Thymus (tissue), 14 donors: Measurements from ENCODE around the gene FITM2. TPM values are rescaled to one million over a fixed set of nuclear protein-coding genes. Genes with fewer than 3 reads are reported as not detected.
A peak's percentile ranks its signal among the peaks of the same experiment; 100 is the strongest.

Experiments
- DNase-seq, 9 donors: peaks; one replicate each; pipeline ENCODE4 v3.0.0-alpha.2; 2013; ENCODE audit warnings: low spot score in 9 of 9, low read depth in 6 of 9, missing footprints in 1 of 9
- H3K27ac ChIP-seq, 2 donors: one replicate each; pipeline ENCODE4 v1.5.1; 2013; ENCODE audit warnings: control low read depth in 1 of 2, low read depth in 1 of 2, low read length in 1 of 2, mild to moderate bottlenecking in 1 of 2, moderate library complexity in 1 of 2
- H3K27me3 ChIP-seq, 2 donors: one replicate each; pipeline ENCODE4 v1.5.1; 2013; ENCODE audit warnings: low read length in 1 of 2; ENCODE audit not compliant: control insufficient read depth in 2 of 2, insufficient read depth in 1 of 2
- H3K36me3 ChIP-seq, 2 donors: one replicate each; pipeline ENCODE4 v1.5.1; 2013; ENCODE audit warnings: low read length in 1 of 2, mild to moderate bottlenecking in 1 of 2, moderate library complexity in 1 of 2; ENCODE audit not compliant: control insufficient read depth in 2 of 2, insufficient read depth in 2 of 2
- H3K4me1 ChIP-seq, 2 donors: one replicate each; pipeline ENCODE4 v1.5.1; 2013; ENCODE audit warnings: low read length in 2 of 2; ENCODE audit not compliant: control insufficient read depth in 2 of 2, insufficient read depth in 2 of 2
- H3K4me3 ChIP-seq, 2 donors: one replicate each; pipeline ENCODE4 v1.5.1; 2013; ENCODE audit warnings: low read length in 2 of 2, control low read depth in 1 of 2, mild to moderate bottlenecking in 1 of 2
- H3K9me3 ChIP-seq, 2 donors: one replicate each; pipeline ENCODE4 v1.5.1; 2013; ENCODE audit warnings: low read length in 1 of 2, mild to moderate bottlenecking in 1 of 2; ENCODE audit not compliant: control insufficient read depth in 2 of 2, insufficient read depth in 1 of 2
- WGBS: extraction: QIAGEN DNeasy Blood & Tissue Kit; methylation state at CpG from one replicate; pipeline ENCODE4 v1.1.7; 2013; 5-methylcytosine and 5-hydroxymethylcytosine counted together
- long read RNA-seq, 10 donors: transcript quantifications; one replicate each; lab custom pipeline, GENCODE V29; 2026
- polyA plus RNA-seq: library from polyadenylated mRNA; stranded (reverse); fragments of 200-250 nt; gene quantifications from one replicate; pipeline ENCODE4 v1.2.3, GENCODE V29; 2013
- total RNA-seq: library from RNA; stranded (reverse); fragments of 120-200 nt; gene quantifications from one replicate; pipeline ENCODE4 v1.2.4, GENCODE V29; 2013
- donor health status: healthy.

FITM2 gene, protein sequence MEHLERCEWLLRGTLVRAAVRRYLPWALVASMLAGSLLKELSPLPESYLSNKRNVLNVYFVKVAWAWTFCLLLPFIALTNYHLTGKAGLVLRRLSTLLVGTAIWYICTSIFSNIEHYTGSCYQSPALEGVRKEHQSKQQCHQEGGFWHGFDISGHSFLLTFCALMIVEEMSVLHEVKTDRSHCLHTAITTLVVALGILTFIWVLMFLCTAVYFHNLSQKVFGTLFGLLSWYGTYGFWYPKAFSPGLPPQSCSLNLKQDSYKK
- total RNA-seq (1.7 TPM), polyA plus RNA-seq (2.6 TPM)
- long read RNA-seq, donor 1, result 0 reads
- long read RNA-seq, donor 2, full-length matches to known transcripts, result 1 of 1 reads
- long read RNA-seq, donor 2, partial matches to known transcripts, result 0 of 1 reads
- long read RNA-seq, donor 2, other reads (novel, unspliced or antisense), result 0 of 1 reads
- long read RNA-seq, donor 3, full-length matches to known transcripts, result 1 of 1 reads
- long read RNA-seq, donor 3, partial matches to known transcripts, result 0 of 1 reads
- long read RNA-seq, donor 3, other reads (novel, unspliced or antisense), result 0 of 1 reads
- long read RNA-seq, donor 4, result 0 reads
- long read RNA-seq, donor 5, result 0 reads
- long read RNA-seq, donor 6, full-length matches to known transcripts, result 3 of 3 reads
- long read RNA-seq, donor 6, partial matches to known transcripts, result 0 of 3 reads
- long read RNA-seq, donor 6, other reads (novel, unspliced or antisense), result 0 of 3 reads
- long read RNA-seq, donor 7, full-length matches to known transcripts, result 1 of 1 reads
- long read RNA-seq, donor 7, partial matches to known transcripts, result 0 of 1 reads
- long read RNA-seq, donor 7, other reads (novel, unspliced or antisense), result 0 of 1 reads
- long read RNA-seq, donor 8, full-length matches to known transcripts, result 1 of 1 reads
- long read RNA-seq, donor 8, partial matches to known transcripts, result 0 of 1 reads
- long read RNA-seq, donor 8, other reads (novel, unspliced or antisense), result 0 of 1 reads
- long read RNA-seq, donor 9, full-length matches to known transcripts, result 1 of 1 reads
- long read RNA-seq, donor 9, partial matches to known transcripts, result 0 of 1 reads
- long read RNA-seq, donor 9, other reads (novel, unspliced or antisense), result 0 of 1 reads
- long read RNA-seq, donor 10, full-length matches to known transcripts, result 2 of 2 reads
- long read RNA-seq, donor 10, partial matches to known transcripts, result 0 of 2 reads
- long read RNA-seq, donor 10, other reads (novel, unspliced or antisense), result 0 of 2 reads

DNA sequence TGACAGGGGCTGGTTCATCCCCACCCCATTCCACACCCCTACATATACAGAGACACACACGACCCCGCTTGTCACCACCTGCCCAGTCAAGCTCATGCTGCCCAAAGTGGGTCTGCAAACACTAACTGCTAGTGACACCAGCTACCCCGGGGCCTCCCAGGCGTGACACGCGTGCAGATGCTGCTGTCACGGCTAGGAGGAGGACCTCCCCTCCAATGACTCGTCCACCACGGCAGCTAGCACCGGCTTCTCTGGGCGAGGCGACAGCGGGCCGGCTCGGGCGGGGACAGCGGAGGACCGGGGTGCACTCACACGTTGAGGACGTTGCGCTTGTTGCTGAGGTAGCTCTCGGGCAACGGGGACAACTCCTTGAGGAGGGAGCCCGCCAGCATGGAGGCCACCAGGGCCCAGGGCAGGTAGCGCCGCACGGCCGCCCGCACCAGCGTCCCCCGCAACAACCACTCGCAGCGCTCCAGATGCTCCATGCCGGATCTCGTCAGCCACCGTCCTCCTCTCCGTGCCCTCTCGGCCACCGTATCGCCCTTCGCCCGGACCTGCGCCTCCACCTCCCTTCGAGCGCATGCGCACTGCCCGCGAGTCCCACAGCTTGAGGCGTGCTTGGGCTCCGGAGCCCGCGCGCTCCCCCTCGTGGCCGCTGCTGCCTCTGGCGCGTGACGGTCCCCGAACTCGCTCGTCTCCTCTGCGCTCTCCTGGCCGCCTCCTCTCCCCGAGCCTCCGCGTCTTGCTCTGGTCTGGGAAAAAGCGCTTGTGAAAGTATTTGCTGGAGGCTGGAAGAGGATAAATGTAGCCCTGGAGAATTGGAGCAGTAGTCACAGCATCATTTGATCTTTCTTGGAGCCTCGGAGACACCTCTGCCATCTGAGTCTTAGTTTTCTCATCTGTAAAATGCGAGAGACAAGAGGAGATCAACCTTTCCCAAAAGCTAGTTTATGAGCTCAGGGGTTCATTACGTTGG lies at the start of gene FITM2:
TSS of gene FITM2 (minus strand) at position 539 of the 976 bp plus-strand sequence. CDS start at position 485, 54 bp downstream.
- 2% methylated on average over 70 of the region's 70 CpGs for WGBS
- DNase-seq, result peak; percentile 85 to 98 (median 93)
- peaks cover 9 to 13% of the 10 kb centered on the region in 2 donors for H3K4me1 ChIP-seq
- peak within 1 kb of the TSS; percentile 76 to 89 for H3K4me3 ChIP-seq
- H3K27ac ChIP-seq, result peak within 1 kb of the TSS in 1 of 2 donors; percentile 11
- no peaks in the 10 kb centered on the region for H3K36me3 ChIP-seq
- H3K9me3 ChIP-seq, result no peaks in the 10 kb centered on the region
- peaks cover 11 to 18% of the 10 kb centered on the region in 2 donors for H3K27me3 ChIP-seq

DNA sequence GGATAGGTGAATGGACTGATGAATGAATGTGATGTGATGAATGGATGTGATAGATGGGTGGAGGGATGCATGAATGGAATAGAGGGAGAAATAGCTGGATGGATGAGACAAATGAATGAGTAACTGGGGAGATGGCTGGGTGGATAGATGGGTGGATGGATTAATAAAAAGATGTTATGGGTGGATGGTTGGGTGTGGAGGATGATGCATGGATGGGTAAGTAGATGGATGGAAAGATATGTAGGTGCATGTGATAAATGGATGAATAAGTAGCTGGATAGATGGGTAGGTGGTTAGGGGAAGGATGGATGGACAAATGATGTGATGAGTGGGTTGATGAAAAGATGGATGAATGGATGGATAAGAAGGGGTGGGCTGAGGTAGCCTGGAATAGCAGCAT lies 49.2 kb upstream of the FITM2 start:
- H3K4me1 ChIP-seq, result no peaks in the 10 kb centered on the region
- DNase-seq, result no peak
- H3K27ac ChIP-seq, result no peak overlapping the region
- no peaks in the 10 kb centered on the region for H3K36me3 ChIP-seq
- H3K9me3 ChIP-seq, result no peaks in the 10 kb centered on the region
- H3K27me3 ChIP-seq, result peaks cover 0 to 6% of the 10 kb centered on the region in 2 donors
- H3K4me3 ChIP-seq, result no peak overlapping the region

DNA sequence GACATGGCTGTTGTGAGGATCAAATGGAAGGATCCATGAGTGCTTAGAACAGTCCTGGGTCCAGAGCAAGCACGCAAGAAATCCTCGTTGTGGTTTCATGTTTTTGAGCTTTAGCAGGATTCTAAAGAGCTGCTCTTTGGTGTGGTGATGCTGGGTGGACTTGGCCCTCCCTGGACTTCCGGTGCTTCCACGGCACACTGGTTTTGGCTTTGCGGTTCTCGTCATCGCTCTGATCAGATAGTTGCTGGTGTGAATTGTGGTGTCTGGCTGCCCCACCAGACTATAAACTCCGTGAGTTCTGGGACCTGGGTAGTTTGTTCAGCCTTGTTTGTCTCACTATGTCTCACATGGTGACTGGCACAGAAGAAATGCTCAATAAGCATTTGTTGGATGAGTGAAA lies 47.8 kb upstream of the FITM2 start:
- H3K27ac ChIP-seq, result no peak overlapping the region
- no peak overlapping the region for H3K4me3 ChIP-seq
- no peaks in the 10 kb centered on the region for H3K36me3 ChIP-seq
- H3K27me3 ChIP-seq, result peaks cover 0 to 6% of the 10 kb centered on the region in 2 donors
- 92% methylated on average over 8 of the region's 8 CpGs for WGBS
- H3K9me3 ChIP-seq, result no peaks in the 10 kb centered on the region
- DNase-seq, result no peak
- no peaks in the 10 kb centered on the region for H3K4me1 ChIP-seq

DNA sequence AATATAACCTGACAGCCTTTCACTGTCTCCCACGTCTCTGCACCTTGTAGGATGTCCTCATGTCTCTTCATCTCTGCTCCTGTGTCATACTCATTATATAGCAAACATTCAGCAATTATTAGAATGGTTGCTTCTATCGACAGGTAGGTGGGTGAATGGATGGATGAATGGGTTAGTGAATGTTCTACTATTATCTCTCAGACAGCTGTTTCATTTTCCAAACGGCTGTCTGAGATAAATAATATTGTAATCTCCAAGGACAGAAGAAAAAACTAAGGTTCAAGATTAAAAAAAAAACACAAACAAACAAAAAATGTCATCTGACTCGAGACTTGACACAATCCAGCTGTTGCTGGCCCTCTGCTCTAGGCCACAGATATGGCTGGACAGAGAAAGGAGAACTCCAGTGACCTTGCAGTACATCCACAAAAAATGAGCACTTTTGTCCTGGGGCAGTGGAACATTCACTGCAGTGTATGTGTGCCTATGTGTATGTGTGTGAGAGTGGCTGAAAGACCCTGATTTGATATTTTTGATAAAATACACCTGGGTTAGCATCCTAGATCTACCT lies 46.6 kb upstream of the FITM2 start:
- peaks cover 0 to 6% of the 10 kb centered on the region in 2 donors for H3K27me3 ChIP-seq
- 79% methylated on average over 4 of the region's 4 CpGs for WGBS
- H3K36me3 ChIP-seq, result no peaks in the 10 kb centered on the region

DNA sequence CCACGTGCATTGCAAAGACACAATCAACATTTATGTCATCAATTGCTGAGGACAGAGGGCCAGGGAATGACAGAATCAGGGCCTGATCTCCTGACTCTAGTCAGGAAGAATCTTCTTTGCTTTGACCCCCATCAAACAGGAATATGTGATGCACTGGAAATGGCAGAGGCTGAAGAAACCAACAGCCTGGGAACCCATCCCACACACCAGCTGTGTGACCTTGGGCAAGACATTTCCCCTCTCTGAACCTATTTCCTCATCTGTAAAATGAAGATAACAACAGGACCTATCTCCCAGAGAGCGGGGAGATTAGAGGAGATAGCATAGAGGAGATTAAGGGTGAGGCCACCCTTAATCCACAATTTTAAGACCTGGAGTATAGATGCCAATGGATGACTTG lies 46.0 kb upstream of the FITM2 start:
- Histone ChIP-seq H3K9me3 (no peaks in the 10 kb centered on the region), H3K27ac (no peak overlapping the region), H3K36me3 (no peaks in the 10 kb centered on the region), H3K4me1 (no peaks in the 10 kb centered on the region), H3K27me3 (peaks cover 0 to 6% of the 10 kb centered on the region in 2 donors), H3K4me3 (no peak overlapping the region)
- 73% methylated on average over 2 of the region's 2 CpGs for whole genome bisulfite sequencing
- no peak for DNase-seq

More for the DNA sequence above, 46.6 kb upstream of the FITM2 start:
- Histone ChIP-seq H3K4me3 (no peak overlapping the region), H3K9me3 (no peaks in the 10 kb centered on the region), H3K4me1 (no peaks in the 10 kb centered on the region), H3K27ac (no peak overlapping the region)
- DNase-seq, result no peak

DNA sequence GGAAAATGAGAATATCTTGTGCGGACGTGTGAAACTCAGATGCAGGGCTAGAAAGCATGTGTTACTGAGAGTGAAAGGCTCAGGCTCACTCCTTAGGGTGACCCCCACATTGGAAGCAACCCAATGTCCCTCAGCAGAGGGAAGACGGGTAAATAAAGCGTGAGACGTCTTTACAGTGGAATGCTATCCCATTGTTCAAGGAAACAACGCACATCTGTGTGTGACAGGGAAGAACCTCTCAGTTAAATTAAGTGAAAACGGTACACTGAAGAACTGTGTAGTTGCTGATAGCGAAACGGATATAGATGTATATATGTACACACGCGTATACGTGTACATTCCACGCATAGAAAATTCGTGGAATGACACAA lies 45.3 kb upstream of the FITM2 start:
- Histone ChIP-seq H3K36me3 (no peaks in the 10 kb centered on the region), H3K4me1 (no peaks in the 10 kb centered on the region), H3K27ac (no peak overlapping the region), H3K4me3 (no peak overlapping the region), H3K27me3 (peaks cover 0 to 4% of the 10 kb centered on the region in 2 donors), H3K9me3 (no peaks in the 10 kb centered on the region)
- WGBS, result 92% methylated on average over 14 of the region's 14 CpGs
- no peak for DNase-seq

DNA sequence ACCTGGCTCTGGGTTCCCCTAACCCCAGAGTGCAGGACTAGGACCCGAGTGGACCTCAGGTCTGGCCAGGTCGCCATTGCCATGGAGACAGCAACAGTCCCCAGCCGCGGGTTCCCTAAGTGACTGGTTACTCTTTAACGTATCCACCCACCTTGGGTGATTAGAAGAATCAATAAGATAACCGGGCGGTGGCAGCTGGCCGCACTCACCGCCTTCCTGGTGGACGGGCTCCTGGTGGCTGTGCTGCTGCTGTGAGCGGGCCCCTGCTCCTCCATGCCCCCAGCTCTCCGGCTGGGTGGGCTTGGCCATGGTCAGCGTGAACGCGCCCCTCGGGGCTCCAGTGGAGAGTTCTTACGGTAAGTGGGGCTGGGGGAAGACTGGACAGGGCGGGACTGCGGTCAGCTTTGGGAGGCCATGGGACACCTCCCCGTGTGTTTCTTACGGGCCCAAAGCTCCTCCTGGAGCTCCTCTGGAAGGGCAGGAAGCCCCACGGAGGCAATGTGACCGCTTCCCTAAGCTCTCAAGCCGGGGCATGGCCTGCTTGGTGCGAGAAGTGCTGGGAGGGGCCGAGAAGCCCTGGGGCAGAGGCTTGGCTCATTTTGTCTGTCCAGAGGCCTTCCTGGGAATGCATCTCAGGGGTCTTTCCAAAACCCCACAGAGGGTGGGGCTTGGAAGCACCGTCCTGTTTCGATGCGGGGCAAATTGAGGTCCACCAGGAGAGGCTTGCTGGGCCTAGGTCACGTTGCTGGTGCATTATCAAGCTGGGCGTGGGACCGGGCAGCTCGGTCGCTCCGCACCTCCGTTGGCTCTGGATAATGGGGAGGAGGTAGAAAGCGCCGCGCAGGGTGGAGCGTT lies 44.7 kb upstream of the FITM2 start, which contains the start of gene HNF4A:
TSS of gene HNF4A (plus strand) at position 202 of the 855 bp plus-strand sequence. CDS start at position 308, 106 bp downstream.
- no peaks in the 10 kb centered on the region for H3K36me3 ChIP-seq
- DNase-seq, result no peak
- WGBS, result 92% methylated on average over 40 of the region's 40 CpGs

More for the DNA sequence above, 44.7 kb upstream of the FITM2 start, which contains the start of gene HNF4A:
- H3K4me1 ChIP-seq, result no peaks in the 10 kb centered on the region
- H3K9me3 ChIP-seq, result no peaks in the 10 kb centered on the region
- H3K27ac ChIP-seq, result no peak within 1 kb of the TSS
- H3K27me3 ChIP-seq, result peaks cover 0 to 4% of the 10 kb centered on the region in 2 donors
- no peak within 1 kb of the TSS for H3K4me3 ChIP-seq
